ENCODE measurements around the gene SLC25A51. TPM values are rescaled to one million over a fixed set of nuclear protein-coding genes. Genes with fewer than 3 reads are reported as not detected.

Gene SLC25A51
- total RNA-seq, 2 experiments from 2014 or later = 31.8 to 32.4 TPM

- no peak overlapping the region for H3K27ac ChIP-seq (ENCODE audit: low read depth, low read length, poor library complexity, severe bottlenecking)
Measured at GRCh38 chr9:37840560-37841194, 63.2 kb downstream of the SLC25A51 start.

GRCh38 chr9:37839496-37840461 lies 64.1 kb downstream of the SLC25A51 start:
- no peak overlapping the region for H3K4me3 ChIP-seq (ENCODE audit: low read depth, low read length, poor library complexity, severe bottlenecking)
- TF ChIP-seq EZH2phosphoT487 (IDR thresholded peaks at IDR 0.05; ENCODE audit: borderline replicate concordance, low read depth, low read length) (no peak), CTCF (conservative IDR thresholded peaks at IDR 0.05; ENCODE audit: low read length) (no peak)
- H3K79me2 ChIP-seq (ENCODE audit: insufficient read depth, low read depth, low read length) = no peaks in the 10 kb centered on the region
- BruUV-seq (replicated peaks) = no TSS peak
- no peaks in the 10 kb centered on the region for H3K9me2 ChIP-seq (ENCODE audit: insufficient read depth, low read length)
- no peak for DNase-seq (ENCODE audit: low spot score)
- H3K4me1 ChIP-seq (ENCODE audit: insufficient read depth, low read length, poor library complexity, severe bottlenecking) = no peaks in the 10 kb centered on the region
- H3K27ac ChIP-seq (ENCODE audit: low read depth, low read length, poor library complexity, severe bottlenecking) = no peak overlapping the region
- peaks cover 25% of the 10 kb centered on the region; the same call in 1 of the 2 replicates for H3K36me3 ChIP-seq (ENCODE audit: insufficient read depth, low read length)
- ChIA-PET CTCF (ENCODE audit: unreplicated experiment) (no interaction called here), POLR2A (interaction anchor here (0.6 to 1.2 kb wide), 2 partner anchors 16 to 107 kb away, joined by 3 to 4 read pairs; no protein-coding TSS in a partner anchor)
- H2AFZ ChIP-seq (ENCODE audit: low read length) = no peak overlapping the region
- no peaks in the 10 kb centered on the region for H3K9me3 ChIP-seq (ENCODE audit: low read length)
- H3K4me2 ChIP-seq (ENCODE audit: low read length) = no peak overlapping the region
- intact Hi-C loops (cut with micrococcal nuclease; ENCODE audit: unreplicated experiment) = loop anchor here (10.0 kb wide), 1 partner anchor 55 kb away; no protein-coding TSS in a partner anchor
- H4K20me1 ChIP-seq (ENCODE audit: insufficient read depth, low read length) = no peaks in the 10 kb centered on the region

More at GRCh38 chr9:37840560-37841194, 63.2 kb downstream of the SLC25A51 start:
- no peaks in the 10 kb centered on the region for H3K79me2 ChIP-seq (ENCODE audit: insufficient read depth, low read depth, low read length)
- H3K9me2 ChIP-seq (ENCODE audit: insufficient read depth, low read length) = no peaks in the 10 kb centered on the region
- ChIA-PET CTCF (ENCODE audit: unreplicated experiment) (no interaction called here), POLR2A (interaction anchor here (0.6 to 1.2 kb wide), 2 partner anchors 15 to 108 kb away, joined by 3 to 4 read pairs; no protein-coding TSS in a partner anchor)
- no peaks in the 10 kb centered on the region for H3K9me3 ChIP-seq (ENCODE audit: low read length)
- no peaks in the 10 kb centered on the region for H4K20me1 ChIP-seq (ENCODE audit: insufficient read depth, low read length)
- BruUV-seq (replicated peaks) = no TSS peak
- H3K4me1 ChIP-seq (ENCODE audit: insufficient read depth, low read length, poor library complexity, severe bottlenecking) = no peaks in the 10 kb centered on the region
- H3K36me3 ChIP-seq (ENCODE audit: insufficient read depth, low read length) = peaks cover 34% of the 10 kb centered on the region
- DNase-seq (ENCODE audit: low spot score) = no peak
- TF ChIP-seq EZH2phosphoT487 (IDR thresholded peaks at IDR 0.05; ENCODE audit: borderline replicate concordance, low read depth, low read length) = no peak
- TF ChIP-seq CTCF (conservative IDR thresholded peaks at IDR 0.05; ENCODE audit: low read length) = no peak
- intact Hi-C loops (cut with micrococcal nuclease; ENCODE audit: unreplicated experiment) = loop anchor here (10.0 kb wide), 1 partner anchor 54 kb away; no protein-coding TSS in a partner anchor
- H3K4me2 ChIP-seq (ENCODE audit: low read length) = no peak overlapping the region
- H3K4me3 ChIP-seq (ENCODE audit: low read depth, low read length, poor library complexity, severe bottlenecking) = no peak overlapping the region
- H2AFZ ChIP-seq (ENCODE audit: low read length) = no peak overlapping the region

Small RNA genes lying within 50 kb of the gene (small RNA-seq; reads per million reads assigned to genes)
- gene RNU7-124P = not detected

Other genes starting within 250 kb of the SLC25A51 start
- gene TRMT10B, start 150.3 kb downstream of the SLC25A51 start, total RNA-seq (2014; rRNA removed; shearing (Covaris generic)) = not detected in 2 replicates
- gene TRMT10B, start 150.3 kb downstream of the SLC25A51 start, total RNA-seq (2022) = 2.8 and 3.0 TPM in 2 replicates
- 82.6 and 111 TPM in 2 replicates for gene EXOSC3, start 119.1 kb downstream of the SLC25A51 start, total RNA-seq (2014; rRNA removed; shearing (Covaris generic))
- 91.8 and 103 TPM in 2 replicates for gene EXOSC3, start 119.1 kb downstream of the SLC25A51 start, total RNA-seq (2022)
- gene DCAF10, start 103.3 kb downstream of the SLC25A51 start, total RNA-seq (2014; rRNA removed; shearing (Covaris generic)) = 10.9 and 12.8 TPM in 2 replicates
- gene DCAF10, start 103.3 kb downstream of the SLC25A51 start, total RNA-seq (2022) = 20.8 and 24.9 TPM in 2 replicates
- gene SHB, start 165.1 kb upstream of the SLC25A51 start, total RNA-seq (2014; rRNA removed; shearing (Covaris generic)) = 0.41 and 0.93 TPM in 2 replicates
- gene SHB, start 165.1 kb upstream of the SLC25A51 start, total RNA-seq (2022) = 0.55 and 1.0 TPM in 2 replicates